Colonic mucosa (tissue), 4 donors: ENCODE data around the gene TAF1C. TPM values are rescaled to one million over a fixed set of nuclear protein-coding genes. Genes with fewer than 3 reads are reported as not detected.

Experiments
- DNase-seq: peaks from one replicate; pipeline ENCODE4 v3.0.0-alpha.2; 2020
- H3K27ac ChIP-seq: fragments of 200-600 bp; one replicate; pipeline ENCODE4 v1.8.0; 2021
- H3K27me3 ChIP-seq: fragments of 200-600 bp; one replicate; pipeline ENCODE4 v1.8.0; 2021
- H3K36me3 ChIP-seq: fragments of 200-600 bp; one replicate; pipeline ENCODE4 v1.8.0; 2021
- H3K4me1 ChIP-seq: fragments of 200-600 bp; one replicate; pipeline ENCODE4 v1.8.0; 2021; ENCODE audit warnings: mild to moderate bottlenecking
- H3K4me3 ChIP-seq: fragments of 200-600 bp; one replicate; pipeline ENCODE4 v1.8.0; 2021
- H3K9ac ChIP-seq, 2 donors: one replicate each; pipeline ENCODE4 v1.7.0; 2013; ENCODE audit warnings: control low read depth in 2 of 2, low read depth in 2 of 2, low read length in 2 of 2
- H3K9me3 ChIP-seq: fragments of 200-600 bp; one replicate; pipeline ENCODE4 v1.8.0; 2021
- CTCF ChIP-seq: fragments of 200-600 bp; IDR thresholded peaks from one replicate; pipeline ENCODE4 v1.8.0; 2022; ENCODE audit warnings: antibody characterized with exemption, mild to moderate bottlenecking
- intact Hi-C: fragments of 100-400 bp; cut with DNase I; formaldehyde crosslinking; loops from one replicate; pipeline ENCODE4 v1.14.1; 2022
- total RNA-seq, 2 donors: library from RNA; stranded (reverse); fragmentation: NEBNext Ultra II Directional in 1 of 2; extraction: Animal tissue kit (Norgen Biotek cat#: 25700) in 1 of 2; gene quantifications; one replicate each; pipeline ENCODE4 v1.2.1, GENCODE V29; 2021
- donor health status: healthy.
- donor health status: DM: no; HTN: no; CAD: no.
- donor health status: DM: no; HTN: no; CAD: no.

TAF1C gene
- total RNA-seq = 10 to 100 TPM; 17.2 to 45.6 TPM

DNA sequence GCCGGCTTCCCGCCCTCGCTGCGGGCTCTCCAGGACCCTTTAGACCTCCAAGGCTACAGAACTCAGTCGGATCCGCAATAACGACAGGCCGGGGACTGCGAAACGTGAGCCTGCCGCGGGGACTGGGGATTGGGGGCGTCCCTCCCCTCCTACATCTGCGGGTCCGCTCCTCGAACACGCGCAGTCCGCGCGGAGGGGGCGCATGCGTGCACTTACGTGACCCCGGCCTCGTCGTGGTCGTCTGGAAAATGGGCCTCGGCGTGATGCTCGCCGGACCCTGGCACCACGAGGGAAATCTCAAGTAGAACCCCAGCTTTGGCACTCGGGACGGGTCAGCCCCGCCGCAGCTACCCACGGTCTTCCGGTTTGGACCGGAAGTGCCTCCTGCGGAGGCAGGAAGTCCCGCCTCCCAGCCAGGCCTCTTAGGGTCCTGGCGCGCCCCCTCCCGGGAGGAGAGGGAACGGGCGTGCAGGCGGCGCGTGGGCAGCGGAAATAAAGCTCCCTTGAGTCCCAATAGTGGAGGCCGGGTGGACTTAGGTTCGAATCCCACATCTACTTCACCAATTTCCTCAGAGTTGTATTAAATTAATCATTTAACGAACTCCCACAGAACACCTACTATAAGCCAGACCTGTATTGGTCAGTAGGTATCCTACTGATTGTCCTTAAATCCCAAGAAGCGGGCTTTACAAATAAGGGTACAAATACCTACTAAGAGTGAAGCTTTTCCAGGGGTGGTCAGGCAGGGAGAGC is at the start of gene TAF1C:
Gene TAF1C (minus strand): TSS at position 373 of the 753 bp plus-strand sequence. CDS start 2,069 bp downstream, outside the sequence.
- peak; percentile 92 for DNase-seq
- Histone ChIP-seq H3K9me3 (no peaks in the 10 kb centered on the region), H3K27me3 (no peaks in the 10 kb centered on the region), H3K9ac (peak within 1 kb of the TSS; percentile 90 to 91), H3K4me1 (no peaks in the 10 kb centered on the region), H3K27ac (peak within 1 kb of the TSS; percentile 49), H3K4me3 (peak within 1 kb of the TSS; percentile 88), H3K36me3 (no peaks in the 10 kb centered on the region)
- intact Hi-C loops = loop anchor here (2.0 to 10.0 kb wide), 3 partner anchors 102 to 298 kb away; partner anchors contain the start of gene NECAB2
- peak; percentile 94 for TF ChIP-seq CTCF

DNA sequence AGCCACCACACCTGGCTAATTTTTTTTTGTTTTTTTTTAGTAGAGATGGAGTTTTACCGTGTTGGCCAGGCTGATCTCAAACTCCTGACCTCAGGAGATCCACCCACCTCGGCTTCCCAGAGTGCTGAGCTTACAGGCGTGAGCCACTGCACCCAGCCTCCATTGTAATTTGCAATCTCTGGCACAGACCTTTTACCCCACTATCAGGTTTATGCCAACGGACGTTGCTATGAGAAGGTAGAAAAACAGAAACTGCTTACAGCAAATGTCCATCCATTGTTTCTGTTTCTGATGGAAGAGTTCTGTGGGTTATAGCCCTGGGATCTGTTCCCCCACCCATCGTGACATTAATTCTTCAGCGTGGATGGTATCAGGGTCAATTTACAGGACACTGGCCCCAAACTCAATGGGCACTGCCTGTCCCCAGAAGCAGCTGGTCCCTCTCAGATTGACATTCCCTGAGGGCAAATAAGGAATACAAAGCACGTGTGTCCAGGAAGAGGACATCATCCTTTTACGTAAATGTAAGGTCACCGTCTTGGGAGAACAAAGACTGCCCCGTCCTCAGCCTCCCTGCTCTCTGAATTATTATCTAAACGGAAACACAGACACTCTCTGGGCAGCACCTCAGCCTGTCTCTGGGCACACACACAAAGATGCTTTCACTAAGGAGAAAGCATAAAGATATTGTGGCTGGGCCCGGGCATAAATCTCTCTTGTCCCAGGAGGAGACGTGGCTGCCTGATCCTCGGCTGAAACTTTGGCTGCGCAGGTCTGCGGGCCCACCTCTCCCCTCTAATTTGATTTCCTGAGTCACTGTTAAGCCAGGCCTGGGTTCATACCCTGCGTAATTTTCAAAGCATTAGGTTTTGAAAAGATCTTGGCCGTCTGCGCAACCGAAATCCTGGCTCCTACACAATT is 47.7 kb upstream of the TAF1C start:
- no peak overlapping the region for H3K9ac ChIP-seq
- no peak for DNase-seq
- no peaks in the 10 kb centered on the region for H3K9me3 ChIP-seq
- intact Hi-C loops = no loop called here
- H3K27me3 ChIP-seq = no peaks in the 10 kb centered on the region
- H3K4me1 ChIP-seq = no peaks in the 10 kb centered on the region
- H3K27ac ChIP-seq = no peak overlapping the region
- no peaks in the 10 kb centered on the region for H3K36me3 ChIP-seq
- TF ChIP-seq CTCF = no peak
- H3K4me3 ChIP-seq = no peak overlapping the region

DNA sequence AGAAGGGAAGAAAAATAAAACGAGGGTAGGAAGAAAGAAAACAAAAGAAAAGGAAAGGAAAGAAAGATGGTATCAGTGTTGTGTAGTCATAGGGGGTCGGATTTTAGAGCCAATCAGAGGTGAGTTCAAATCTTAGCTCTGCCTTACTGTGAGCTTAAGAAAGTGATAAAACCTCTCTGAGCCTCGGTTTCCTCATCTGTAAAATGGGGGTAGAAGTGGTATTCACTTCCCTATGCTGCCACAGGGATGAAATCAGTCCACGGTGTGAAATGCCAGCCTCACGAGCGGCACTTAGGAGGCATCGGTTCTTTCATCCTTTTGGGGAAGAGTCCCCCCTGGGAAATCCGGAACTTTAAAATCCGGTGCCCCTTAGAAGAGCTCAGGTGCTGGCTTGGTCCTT is 46.9 kb upstream of the TAF1C start:
- no peak overlapping the region for H3K27ac ChIP-seq
- no peak for TF ChIP-seq CTCF

GRCh38 chr16:84232969-84233368 is 46.1 kb upstream of the TAF1C start:
- intact Hi-C loops = no loop called here
- Histone ChIP-seq H3K4me1 (no peaks in the 10 kb centered on the region), H3K4me3 (no peak overlapping the region), H3K9me3 (no peaks in the 10 kb centered on the region), H3K27ac (no peak overlapping the region), H3K27me3 (no peaks in the 10 kb centered on the region), H3K9ac (no peak overlapping the region), H3K36me3 (no peaks in the 10 kb centered on the region)
- no peak for TF ChIP-seq CTCF
- DNase-seq = no peak

More for the DNA sequence above, 46.9 kb upstream of the TAF1C start:
- no peak for DNase-seq
- Histone ChIP-seq H3K9me3 (no peaks in the 10 kb centered on the region), H3K27me3 (no peaks in the 10 kb centered on the region), H3K4me3 (no peak overlapping the region), H3K4me1 (no peaks in the 10 kb centered on the region), H3K36me3 (no peaks in the 10 kb centered on the region), H3K9ac (no peak overlapping the region)
- intact Hi-C loops = no loop called here

DNA sequence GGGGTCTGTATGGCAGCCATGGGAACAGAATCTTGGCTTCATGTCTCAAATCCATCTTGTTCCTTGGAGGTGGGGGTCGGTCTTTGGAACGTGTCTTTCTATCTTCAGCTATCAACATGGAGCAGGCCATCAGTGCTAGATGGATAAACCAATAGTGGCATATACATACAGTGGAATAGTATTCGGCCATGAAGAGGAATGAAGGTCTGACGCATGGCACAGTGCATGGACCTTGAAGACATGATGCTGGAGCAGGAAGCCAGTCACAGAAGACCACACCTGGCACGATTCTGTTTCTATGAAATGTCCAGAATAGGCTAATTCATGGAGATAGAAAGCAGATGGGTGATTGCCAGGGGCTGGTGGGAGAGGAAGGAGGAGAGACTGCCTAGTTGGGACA is 45.2 kb upstream of the TAF1C start:
- no peaks in the 10 kb centered on the region for H3K27me3 ChIP-seq
- DNase-seq = no peak
- intact Hi-C loops = no loop called here
- no peak overlapping the region for H3K9ac ChIP-seq
- no peaks in the 10 kb centered on the region for H3K36me3 ChIP-seq
- no peaks in the 10 kb centered on the region for H3K4me1 ChIP-seq
- H3K9me3 ChIP-seq = no peaks in the 10 kb centered on the region
- TF ChIP-seq CTCF = no peak
- H3K27ac ChIP-seq = no peak overlapping the region
- no peak overlapping the region for H3K4me3 ChIP-seq
